Hypothalamus (tissue), 51 donors: Measurements from ENCODE around the gene SKAP1.
"Not testable (repeated sequence)": the region's sequence is repeated elsewhere in the genome, so short reads cannot be mapped to it uniquely, and the experiment has no call there.

Source experiments
- DNase-seq, 51 donors: peaks; one replicate each; lab custom pipeline; 2025; lab: John Stamatoyannopoulos, UW

The SKAP1 gene

DNA sequence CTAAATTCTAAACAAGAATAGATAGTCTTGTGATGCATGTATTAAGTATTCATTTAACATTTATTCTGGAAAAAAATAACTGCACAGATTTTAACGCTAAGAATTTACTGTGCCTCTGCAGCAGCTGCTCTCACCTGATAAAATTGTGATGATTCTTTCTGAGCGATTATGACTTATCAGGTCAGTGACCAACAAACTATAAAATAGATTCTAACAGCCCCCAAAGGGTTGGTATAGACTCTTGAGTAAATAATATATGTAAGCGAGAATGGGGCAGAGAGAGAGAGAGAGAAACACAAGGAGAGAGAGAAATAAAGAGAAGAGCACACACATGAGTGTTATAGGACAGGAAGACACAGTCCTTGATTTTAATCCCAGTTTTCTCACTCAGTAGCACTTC lies 178.1 kb downstream of the SKAP1 start:
- DNase-seq, result no peak

DNA sequence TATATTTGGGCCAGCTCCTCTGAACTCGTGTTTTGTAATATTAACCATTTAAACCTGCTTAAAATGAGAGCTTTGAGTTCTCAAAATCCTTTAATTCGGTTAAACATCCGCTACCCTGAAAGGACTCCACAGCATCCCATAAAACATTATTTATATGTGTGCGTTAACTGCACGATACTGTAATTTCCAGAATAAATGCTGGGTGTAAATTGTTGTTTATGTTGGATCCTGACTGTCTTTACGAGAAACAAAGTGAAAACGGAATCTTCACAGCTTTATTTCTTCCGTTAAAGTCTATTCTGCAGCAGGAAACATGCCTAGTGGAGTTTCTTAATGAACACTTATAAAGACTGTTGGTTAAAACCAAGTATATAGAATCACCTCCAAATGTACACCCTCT lies 179.1 kb downstream of the SKAP1 start:
- no peak for DNase-seq

- not testable (repeated sequence) for DNase-seq
Measured at GRCh38 chr17:48250059-48250458, 180.0 kb downstream of the SKAP1 start.

GRCh38 chr17:48247603-48248002 lies 182.4 kb downstream of the SKAP1 start:
- DNase-seq, result no peak

GRCh38 chr17:48247038-48247437 lies 183.0 kb downstream of the SKAP1 start:
- no peak for DNase-seq

DNA sequence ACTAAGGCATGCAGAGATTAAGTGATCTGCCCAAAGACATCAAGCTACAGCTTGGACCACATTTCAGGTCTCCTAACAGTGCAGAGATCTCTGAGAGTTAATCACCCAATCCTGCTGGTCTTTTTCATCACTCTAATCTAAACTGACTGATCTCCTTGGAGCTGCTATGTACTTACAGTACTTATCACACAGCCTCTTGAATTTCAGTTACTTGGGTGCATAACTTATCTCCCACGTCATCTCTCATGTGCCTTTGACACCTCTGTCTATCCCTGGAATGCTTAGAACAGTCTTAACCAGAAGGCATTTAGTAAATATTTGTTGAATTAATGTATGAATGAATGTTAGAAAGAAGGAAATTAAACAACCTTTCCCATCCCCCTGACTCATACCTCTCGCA lies 183.4 kb downstream of the SKAP1 start:
- no peak for DNase-seq

DNA sequence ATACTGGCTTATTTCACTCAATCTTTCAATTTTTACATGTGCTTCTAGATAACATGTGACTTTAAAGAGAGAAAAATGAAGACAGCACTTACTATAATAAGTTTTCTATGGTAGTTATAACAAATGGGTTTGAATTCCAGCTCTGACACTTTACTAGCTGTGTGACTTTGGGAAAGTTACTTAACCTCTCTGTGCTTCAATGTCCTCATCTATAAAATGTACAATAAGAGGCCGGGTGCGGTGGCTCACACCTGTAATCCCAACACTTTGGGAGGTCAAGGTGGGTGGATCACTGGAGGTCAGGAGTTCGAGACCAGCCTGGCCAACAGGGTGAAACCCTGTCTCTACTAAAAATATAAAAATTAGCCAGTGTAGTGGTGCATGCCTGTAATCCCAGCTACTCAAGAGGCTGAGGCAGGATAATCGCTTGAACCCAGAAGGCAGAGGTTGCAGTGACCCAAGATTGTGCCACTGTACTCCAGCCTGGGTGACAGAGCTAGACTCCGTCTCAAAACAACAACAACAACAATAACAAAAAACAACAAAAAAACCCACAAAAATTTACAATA lies 184.5 kb downstream of the SKAP1 start:
- not testable (repeated sequence) for DNase-seq

- DNase-seq, result no peak
Measured at GRCh38 chr17:48244814-48245213, 185.2 kb downstream of the SKAP1 start.

DNA sequence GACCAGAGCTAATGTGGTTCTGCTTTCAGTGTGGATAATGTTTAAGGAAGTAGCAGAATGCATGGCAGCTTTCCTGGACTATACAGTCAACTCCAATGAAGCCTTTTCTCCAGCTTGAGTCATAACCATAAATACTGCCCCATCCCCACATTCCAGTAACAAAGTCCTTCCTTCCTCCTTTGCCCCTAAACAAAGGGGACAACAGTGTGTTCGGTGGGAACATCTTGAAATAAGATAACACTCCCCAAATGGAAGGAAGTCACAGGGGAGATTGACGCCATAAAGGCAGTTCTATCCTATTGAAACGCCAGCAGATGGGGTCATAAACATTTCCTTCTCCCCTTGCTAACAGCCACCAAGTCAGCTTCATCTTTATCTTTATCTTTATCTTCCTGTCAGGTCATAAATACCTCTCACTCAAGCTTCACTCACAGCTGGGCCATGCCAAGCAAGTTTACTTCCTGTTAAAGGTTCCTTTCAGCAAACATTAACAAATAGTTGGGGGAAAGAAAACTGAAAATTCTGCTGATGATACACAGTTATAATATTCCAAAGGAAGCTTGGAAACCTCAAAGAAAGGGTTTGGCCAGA lies 185.8 kb downstream of the SKAP1 start:
- DNase-seq, result no peak

- DNase-seq, result no peak
Measured at GRCh38 chr17:48241770-48242497, 188.1 kb downstream of the SKAP1 start.

DNA sequence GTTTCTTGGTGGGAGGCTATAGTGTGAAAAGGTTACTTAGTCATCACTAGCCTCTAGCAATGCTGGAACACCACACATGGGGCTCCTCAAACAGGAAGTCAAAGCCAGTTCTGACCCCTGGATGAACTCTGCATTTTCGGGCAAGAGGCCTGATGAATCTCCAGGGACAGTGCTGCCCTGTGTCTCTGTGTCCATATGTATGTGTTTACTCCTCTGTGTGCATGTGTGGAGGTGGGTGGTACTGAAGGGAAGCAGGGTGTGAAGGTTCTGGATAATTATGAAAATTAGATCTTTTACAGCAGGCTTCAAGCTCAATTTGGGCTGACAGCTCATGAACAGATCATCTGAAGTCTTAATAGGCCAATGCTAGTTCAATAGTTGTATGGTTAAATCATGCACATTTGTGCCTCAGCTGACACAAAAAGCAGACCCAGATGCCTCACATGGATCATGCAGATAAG lies 188.9 kb downstream of the SKAP1 start:
- no peak for DNase-seq

- no peak for DNase-seq
Measured at GRCh38 chr17:48240562-48241130, 189.4 kb downstream of the SKAP1 start.

DNA sequence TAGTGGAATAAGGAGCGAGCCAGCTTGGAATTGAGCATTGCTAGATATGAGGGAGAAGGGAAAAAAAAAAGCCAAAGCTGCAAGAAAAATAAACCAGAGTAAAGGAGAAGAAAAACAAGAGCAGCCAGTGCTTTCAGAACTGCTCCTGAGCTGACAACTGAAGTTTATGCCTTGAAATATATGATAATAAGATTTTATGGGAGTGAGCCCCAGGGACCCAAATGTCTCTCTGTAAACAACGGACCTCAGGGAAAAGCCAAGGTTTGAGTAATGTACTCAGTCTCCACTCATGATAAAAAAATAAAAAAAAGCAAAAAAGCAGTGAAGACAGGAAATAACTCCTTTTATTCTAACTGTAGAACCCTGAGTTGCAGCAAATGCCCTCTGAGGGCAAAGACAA lies 189.9 kb downstream of the SKAP1 start:
- DNase-seq, result no peak

- no peak for DNase-seq
Measured at GRCh38 chr17:48239603-48239995, 190.4 kb downstream of the SKAP1 start.

DNA sequence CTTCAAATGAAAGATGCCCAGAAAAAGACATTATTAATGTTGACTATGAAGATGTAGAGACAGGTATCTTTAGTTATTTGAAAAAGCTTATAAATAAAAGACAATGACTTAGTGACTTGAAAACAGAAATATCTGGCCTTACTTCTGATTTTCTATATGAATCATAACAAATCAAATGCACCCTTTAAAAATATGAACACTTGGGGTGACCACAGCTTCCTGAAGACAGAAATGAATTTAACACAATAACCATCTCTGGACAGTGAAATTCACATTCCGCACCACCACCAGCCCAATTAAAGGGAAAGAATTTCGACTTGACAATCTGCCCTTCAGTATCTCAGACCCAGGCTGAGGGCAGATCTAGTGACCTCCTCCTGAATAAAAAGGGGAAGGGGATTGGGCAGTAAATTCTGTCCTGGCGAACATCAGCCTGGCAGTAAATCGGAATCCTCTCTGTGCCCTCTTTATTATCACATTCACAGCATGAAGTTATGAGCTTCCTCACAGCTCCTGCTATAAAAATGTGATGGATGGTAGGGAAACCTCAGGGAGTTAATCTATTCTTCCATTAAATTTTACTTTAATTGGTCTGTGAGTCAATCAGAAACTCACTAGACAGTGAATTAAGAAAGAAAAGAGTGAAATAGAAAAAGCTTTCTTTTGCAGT lies 190.9 kb downstream of the SKAP1 start:
- no peak for DNase-seq

DNA sequence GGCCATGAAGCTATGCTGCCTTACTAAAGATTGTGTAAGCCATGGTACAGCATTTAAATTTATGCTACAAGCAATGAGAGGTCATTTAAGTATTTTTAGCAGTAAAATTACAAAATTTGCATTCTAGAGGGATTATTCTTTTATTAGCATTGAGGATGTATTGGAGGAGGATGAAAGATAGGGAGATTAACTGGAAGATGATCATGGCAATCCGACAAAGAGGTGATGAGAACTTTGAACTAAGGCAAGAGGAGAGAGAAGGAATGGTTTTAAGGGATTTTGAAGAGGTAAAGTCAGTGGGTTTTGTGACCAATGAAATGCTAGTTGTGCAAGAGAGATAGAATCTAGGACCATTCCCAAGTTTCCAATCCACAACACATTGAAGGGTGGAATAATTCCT lies 192.6 kb downstream of the SKAP1 start:
- no peak for DNase-seq

- DNase-seq, result no peak
Measured at GRCh38 chr17:48236681-48237134, 193.3 kb downstream of the SKAP1 start.

DNA sequence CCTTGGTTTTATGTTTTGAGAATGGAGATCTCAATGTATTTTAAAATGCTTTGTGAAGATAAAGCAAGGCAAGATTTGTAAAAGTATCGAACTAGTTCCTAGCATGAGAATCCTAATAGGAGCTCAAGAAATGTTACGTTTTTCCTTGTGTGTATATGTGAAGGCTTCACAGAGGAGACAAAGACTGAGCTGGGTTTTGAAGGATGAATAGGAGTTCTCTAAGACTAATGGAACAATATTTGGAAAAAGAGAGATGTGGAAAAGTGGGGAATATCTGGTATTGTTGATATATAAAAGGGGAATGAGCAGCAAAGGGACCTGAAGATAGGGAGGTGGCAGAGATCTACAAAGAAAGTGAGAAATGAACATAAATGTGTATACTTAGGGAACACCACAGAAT lies 195.1 kb downstream of the SKAP1 start:
- no peak for DNase-seq

DNA sequence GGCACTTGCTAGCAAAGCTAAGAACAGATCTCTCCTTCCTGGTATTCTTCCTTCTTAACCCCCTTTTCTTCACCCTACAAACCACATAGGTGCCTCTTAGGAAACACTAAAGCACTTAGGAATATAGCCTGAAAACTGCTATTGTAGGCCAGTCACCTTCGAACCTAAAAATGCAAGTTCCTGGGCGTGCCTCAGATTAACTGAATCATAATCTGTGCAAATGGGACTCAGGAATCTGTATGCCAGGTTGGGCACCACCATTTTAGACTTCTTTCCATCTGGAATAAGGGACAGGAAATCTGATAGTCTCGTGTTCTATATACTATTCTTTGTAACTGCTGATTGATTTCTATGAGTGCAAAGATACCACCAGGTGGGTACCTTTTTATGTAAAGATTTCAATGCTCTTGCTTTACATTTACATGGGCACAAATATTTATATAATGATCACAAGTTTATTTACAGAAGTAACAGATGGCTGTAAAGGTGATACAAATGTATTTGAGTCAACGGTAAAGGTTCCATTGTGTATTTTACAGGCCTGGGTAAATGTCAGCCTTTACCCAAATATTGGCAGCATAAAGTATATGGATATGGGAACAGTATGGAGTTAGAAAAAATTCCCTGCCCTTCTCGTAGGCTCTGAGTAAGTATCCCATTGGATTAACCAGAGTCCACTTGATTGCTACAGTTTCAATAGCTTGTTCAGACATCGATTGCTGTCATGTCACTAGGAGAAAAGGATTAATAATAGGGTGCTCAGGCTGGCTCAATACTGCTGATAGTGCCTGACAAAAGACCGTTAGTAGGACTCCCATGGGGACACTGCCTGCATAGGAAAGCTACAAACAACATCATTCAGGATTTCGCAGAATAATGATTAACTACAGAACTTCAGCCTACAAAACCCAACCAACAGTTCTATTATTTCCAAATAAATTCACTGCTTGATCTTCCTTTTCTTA lies 197.7 kb downstream of the SKAP1 start:
- DNase-seq, result no peak

GRCh38 chr17:48229936-48230335 lies 200.1 kb downstream of the SKAP1 start:
- DNase-seq, result no peak
